ENCODE data around the gene NCOA3.
"Not testable (repeated sequence)": the region's sequence is repeated elsewhere in the genome, so short reads cannot be mapped to it uniquely, and the experiment has no call there.

The NCOA3 gene

DNA sequence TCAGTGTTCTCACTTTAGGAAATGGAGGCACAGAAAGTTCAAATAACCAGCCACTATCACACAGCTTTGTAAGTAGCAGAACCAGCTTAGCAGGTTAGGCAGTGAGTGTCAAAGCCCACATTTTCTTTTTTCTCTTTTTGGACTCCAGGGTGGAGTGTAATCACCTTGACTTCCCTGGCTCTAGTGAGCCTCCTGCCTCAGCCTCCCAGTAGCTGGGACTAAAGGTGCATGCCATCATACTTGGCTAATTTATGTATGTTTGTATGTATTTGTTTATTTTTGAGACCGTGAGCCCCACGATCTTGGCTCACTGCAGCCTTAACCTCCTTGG, 7.8 kb upstream of the NCOA3 start:
- no peak for DNase-seq (ENCODE audit: insufficient read length)
- TF ChIP-seq POLR2AphosphoS5 (IDR thresholded peaks at IDR 0.05; ENCODE audit: low read depth, low read length) = no peak
- no peak for TF ChIP-seq POLR2A (IDR thresholded peaks at IDR 0.05; ENCODE audit: low read depth, low read length)
- no peak for TF ChIP-seq TAF1 (IDR thresholded peaks at IDR 0.05; ENCODE audit: borderline replicate concordance, low read depth, low read length)

DNA sequence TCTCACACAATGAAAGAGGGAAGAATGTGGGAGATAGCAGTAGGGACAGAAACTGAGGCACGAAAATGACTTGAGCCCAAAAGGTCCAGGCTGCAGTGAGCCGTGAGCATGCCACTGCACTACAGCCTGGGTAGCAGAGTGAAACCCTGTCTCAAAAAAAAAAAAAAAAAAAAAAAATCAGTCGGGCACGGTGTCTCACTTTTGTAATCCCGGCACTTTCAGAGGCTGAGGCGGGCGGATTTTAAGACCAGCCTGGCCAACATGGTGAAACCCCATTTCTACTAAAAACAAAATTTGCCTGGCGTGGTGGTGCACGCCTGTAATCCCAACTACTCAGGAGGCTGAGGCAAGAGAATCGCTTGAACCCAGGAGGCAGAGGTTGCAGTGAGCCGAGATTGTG, 7.1 kb upstream of the NCOA3 start:
- not testable (repeated sequence) for FAIRE-seq; DNase-seq (ENCODE audit: insufficient read length)

More for the DNA sequence above, 7.8 kb upstream of the NCOA3 start:
- FAIRE-seq = no peak

DNA sequence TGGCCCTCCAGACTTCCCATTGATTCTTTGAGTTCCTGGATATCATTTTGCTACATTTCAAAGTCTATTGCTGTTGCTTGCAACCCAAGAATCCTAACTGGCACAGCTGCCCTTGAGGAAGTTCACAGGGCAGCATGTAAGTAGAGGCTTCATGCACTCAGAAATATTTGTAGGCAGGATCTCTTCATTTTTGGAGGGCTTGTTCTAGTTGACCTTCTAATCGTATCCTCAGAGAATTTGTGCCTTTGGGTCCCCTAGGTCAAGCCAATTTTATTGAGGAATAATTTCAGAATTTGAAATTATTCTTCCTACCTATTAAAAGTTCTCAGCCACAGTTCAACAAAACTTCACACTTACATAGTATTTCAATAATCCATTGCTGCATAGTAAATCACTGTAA, 5.6 kb upstream of the NCOA3 start:
- no peak for TF ChIP-seq POLR2A (IDR thresholded peaks at IDR 0.05; ENCODE audit: low read depth, low read length)
- no peak for TF ChIP-seq TAF1 (IDR thresholded peaks at IDR 0.05; ENCODE audit: borderline replicate concordance, low read depth, low read length)
- no peak for TF ChIP-seq POLR2AphosphoS5 (IDR thresholded peaks at IDR 0.05; ENCODE audit: low read depth, low read length)
- DNase-seq (ENCODE audit: insufficient read length) = no peak
- no peak for FAIRE-seq

DNA sequence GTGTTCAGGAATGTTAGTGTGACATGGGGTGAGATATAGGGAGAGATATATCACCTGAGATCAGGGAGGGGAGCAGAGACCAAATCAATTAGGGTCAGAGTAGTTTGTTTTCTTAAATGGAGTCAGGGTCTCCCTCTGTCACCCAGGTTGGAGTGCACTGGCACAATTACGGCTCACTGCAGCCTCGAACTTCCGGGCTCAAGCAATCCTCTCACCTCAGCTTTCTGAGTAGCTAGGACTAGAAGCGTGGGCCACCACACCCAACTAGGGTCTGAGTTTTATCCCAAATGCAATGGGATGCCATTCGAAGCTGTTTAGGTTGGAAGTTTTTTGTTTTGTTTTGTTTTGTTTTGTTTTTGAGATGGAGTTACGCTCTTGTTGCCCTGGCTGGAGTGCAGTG, 3.1 kb upstream of the NCOA3 start:
- FAIRE-seq = no peak
- TF ChIP-seq POLR2AphosphoS5 (IDR thresholded peaks at IDR 0.05; ENCODE audit: low read depth, low read length) (no peak), POLR2A (IDR thresholded peaks at IDR 0.05; ENCODE audit: low read depth, low read length) (no peak), TAF1 (IDR thresholded peaks at IDR 0.05; ENCODE audit: borderline replicate concordance, low read depth, low read length) (no peak)
- no peak for DNase-seq (ENCODE audit: insufficient read length)

DNA sequence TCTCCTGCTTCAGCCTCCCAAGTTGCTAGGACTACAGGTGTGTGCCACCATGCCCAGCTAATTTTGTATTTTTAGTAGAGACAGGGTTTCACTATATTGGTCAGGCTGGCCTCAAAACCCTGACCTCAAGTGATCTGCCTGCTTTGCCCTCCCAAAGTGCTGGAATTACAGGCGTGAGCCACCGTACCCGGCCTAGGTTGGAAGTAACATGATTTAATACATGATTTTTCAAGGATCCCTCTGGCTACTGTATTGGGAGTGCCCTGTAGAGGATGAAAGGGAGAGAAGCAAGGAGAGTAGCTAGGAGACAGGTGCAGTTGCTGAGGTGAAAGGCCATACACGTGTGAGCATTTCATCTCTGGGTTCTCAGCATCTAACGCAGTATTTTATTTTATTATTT, 2.6 kb upstream of the NCOA3 start:
- DNase-seq (ENCODE audit: insufficient read length) (no peak), FAIRE-seq (no peak)
- no peak for TF ChIP-seq POLR2A (IDR thresholded peaks at IDR 0.05; ENCODE audit: low read depth, low read length)
- no peak for TF ChIP-seq TAF1 (IDR thresholded peaks at IDR 0.05; ENCODE audit: borderline replicate concordance, low read depth, low read length)
- TF ChIP-seq POLR2AphosphoS5 (IDR thresholded peaks at IDR 0.05; ENCODE audit: low read depth, low read length) = no peak

DNA sequence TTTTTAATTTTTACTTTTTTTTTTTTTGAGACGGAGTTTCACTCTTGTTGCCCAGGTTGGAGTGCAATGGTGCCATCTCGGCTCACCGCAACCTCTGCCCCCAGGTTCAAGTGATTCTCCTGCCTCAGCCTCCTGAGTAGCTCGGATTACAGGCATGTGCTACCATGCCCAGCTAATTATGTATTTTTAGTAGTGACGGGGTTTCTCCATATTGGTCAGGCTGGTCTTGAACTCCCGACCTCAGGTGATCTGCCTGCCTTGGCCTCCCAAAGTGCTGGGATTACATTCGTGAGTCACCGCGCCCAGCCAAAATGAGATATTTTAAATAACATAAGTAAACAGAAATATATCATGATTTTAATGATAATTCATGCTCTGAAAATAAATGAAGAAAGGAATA, 1.6 kb upstream of the NCOA3 start:
- DNase-seq (ENCODE audit: insufficient read length) = not testable (repeated sequence)

DNA sequence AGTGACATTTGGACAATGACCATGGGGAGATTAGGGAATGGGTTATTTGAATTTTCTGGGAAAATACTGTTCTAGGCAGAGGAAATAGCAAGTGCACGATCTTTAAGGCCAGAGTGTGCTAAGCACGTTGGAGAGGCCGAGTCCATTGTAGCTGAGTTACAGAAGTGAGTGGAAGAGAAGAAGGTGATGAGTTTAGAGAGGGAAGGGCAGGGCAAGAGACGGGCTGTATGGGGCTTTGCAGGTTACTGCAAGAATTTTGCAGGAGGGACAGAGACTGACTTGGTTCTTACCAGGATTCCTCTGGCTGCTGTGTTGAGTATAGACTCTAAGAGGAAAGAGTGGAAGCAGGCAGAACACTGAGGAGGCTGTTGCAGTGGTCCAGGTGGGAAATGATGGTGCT, 1.1 kb upstream of the NCOA3 start:
- TF ChIP-seq POLR2A (IDR thresholded peaks at IDR 0.05; ENCODE audit: low read depth, low read length) (no peak), TAF1 (IDR thresholded peaks at IDR 0.05; ENCODE audit: borderline replicate concordance, low read depth, low read length) (no peak), POLR2AphosphoS5 (IDR thresholded peaks at IDR 0.05; ENCODE audit: low read depth, low read length) (no peak)
- no peak for FAIRE-seq

More for the DNA sequence above, 1.6 kb upstream of the NCOA3 start:
- FAIRE-seq = not testable (repeated sequence)

DNA sequence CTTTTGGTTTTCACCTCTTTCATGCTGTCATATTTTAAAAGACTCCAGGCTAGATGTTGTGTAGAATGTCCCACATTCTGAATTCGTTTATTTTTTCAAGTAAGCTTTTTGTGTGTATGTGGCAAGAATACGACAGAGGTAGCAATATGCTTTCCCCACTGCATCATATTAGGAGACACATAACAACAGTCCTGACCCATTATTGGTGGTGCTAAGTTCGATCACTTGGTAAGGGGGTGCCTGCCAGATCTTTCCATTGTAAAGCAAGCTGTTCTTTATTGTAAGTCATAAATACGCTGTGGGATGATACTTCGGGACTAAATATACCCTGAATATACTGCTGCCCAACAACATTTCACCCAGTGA, 588 bp upstream of the NCOA3 start:
- FAIRE-seq (no peak), DNase-seq (ENCODE audit: insufficient read length) (no peak)
- TF ChIP-seq POLR2A (IDR thresholded peaks at IDR 0.05; ENCODE audit: low read depth, low read length) = no peak
- TF ChIP-seq POLR2AphosphoS5 (IDR thresholded peaks at IDR 0.05; ENCODE audit: low read depth, low read length) = no peak
- no peak for TF ChIP-seq TAF1 (IDR thresholded peaks at IDR 0.05; ENCODE audit: borderline replicate concordance, low read depth, low read length)

More for the DNA sequence above, 1.1 kb upstream of the NCOA3 start:
- DNase-seq (ENCODE audit: insufficient read length) = no peak

DNA sequence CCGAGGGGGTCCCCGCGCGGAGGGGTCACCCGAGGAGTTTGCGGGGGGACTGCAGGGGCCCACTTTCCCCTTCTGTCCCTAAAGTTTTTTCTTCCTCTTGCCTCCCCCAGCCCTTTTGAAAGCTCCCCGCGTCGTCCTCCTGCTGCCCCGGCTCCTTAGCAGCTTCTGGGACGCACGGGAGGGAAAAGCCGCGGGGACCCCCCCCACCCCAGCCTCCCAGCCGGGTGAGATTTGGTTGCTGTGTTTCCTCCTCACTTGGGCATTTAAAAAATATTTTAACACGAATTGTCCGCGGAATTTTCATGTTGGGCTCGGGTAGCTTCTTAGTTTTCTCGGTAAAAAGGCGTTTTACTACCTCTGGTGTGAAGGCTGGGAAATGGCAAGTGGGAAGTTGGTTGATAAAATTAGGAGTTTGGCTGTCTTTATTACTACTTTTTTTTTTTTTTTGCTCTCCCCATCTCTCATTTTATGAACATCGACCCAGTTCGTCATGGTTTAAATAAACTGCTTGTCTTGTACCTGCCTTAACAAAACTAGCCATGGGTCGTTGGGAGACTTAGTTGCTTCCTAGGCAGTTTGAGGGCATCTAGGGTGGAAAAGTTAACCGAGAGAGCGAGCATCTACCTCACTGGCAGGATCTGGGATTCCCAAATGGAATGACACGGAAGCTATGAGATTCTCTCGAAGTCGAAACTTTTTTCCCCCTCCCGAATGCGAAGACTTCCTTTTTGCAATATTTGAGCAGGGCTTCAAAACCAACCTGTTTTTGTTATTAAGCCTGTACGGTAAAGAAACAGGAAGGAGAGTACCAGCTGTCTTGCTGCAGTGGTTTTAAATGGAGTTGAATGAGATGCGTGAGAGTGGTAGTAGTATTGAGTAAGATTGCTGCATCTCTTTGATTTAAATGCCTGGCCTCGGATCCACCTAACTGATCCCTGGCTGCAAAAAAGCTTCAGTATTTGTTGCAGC, 868 bp downstream of the NCOA3 start:
- no peak for DNase-seq (ENCODE audit: insufficient read length)
- FAIRE-seq = peak; percentile 27
- TF ChIP-seq TAF1 (IDR thresholded peaks at IDR 0.05; ENCODE audit: borderline replicate concordance, low read depth, low read length) = no peak
- no peak for TF ChIP-seq POLR2A (IDR thresholded peaks at IDR 0.05; ENCODE audit: low read depth, low read length)
- TF ChIP-seq POLR2AphosphoS5 (IDR thresholded peaks at IDR 0.05; ENCODE audit: low read depth, low read length) = no peak

DNA sequence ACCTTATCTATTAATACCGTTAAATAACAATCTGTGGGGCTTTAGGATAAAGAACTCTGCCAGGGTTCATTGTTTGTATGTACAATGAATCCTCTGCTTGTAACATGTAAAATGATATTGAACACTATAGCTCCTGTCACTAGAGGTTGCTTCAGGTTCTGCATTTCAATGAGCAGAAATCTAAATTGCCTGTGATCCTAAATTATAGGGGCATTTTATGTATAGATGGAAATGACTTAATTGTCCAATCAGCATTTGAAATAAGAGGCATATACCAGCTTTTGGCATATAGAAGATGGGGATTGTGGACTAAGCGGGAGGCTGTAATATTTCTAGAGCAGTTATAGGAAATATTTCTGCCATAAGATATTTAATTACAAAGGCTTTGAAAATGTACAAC, 2.0 kb downstream of the NCOA3 start:
- DNase-seq (ENCODE audit: insufficient read length) = no peak
- no peak for TF ChIP-seq POLR2A (IDR thresholded peaks at IDR 0.05; ENCODE audit: low read depth, low read length)
- no peak for TF ChIP-seq TAF1 (IDR thresholded peaks at IDR 0.05; ENCODE audit: borderline replicate concordance, low read depth, low read length)
- TF ChIP-seq POLR2AphosphoS5 (IDR thresholded peaks at IDR 0.05; ENCODE audit: low read depth, low read length) = no peak

DNA sequence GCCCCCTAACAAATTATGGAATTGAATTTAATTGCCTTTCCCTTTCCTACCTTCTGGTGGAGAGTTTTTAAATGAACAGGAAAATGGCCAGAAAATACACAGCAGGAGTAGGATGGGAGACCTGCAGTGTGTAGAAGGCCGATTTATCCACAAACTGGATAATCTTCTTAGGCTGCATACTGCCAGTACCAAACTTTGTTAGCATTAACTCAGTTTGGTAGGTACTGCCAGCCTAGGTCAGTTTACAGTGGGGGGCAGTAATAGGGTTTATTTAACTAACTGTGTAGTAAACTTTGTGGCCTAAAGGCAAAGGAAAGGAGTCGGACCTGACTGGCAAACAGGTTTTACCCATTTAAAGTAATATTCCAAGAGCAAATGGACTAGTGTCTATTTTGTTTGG, 4.6 kb downstream of the NCOA3 start:
- no peak for DNase-seq (ENCODE audit: insufficient read length)
- FAIRE-seq = no peak
- TF ChIP-seq TAF1 (IDR thresholded peaks at IDR 0.05; ENCODE audit: borderline replicate concordance, low read depth, low read length) (no peak), POLR2A (IDR thresholded peaks at IDR 0.05; ENCODE audit: low read depth, low read length) (no peak), POLR2AphosphoS5 (IDR thresholded peaks at IDR 0.05; ENCODE audit: low read depth, low read length) (no peak)

More for the DNA sequence above, 2.0 kb downstream of the NCOA3 start:
- FAIRE-seq = no peak

DNA sequence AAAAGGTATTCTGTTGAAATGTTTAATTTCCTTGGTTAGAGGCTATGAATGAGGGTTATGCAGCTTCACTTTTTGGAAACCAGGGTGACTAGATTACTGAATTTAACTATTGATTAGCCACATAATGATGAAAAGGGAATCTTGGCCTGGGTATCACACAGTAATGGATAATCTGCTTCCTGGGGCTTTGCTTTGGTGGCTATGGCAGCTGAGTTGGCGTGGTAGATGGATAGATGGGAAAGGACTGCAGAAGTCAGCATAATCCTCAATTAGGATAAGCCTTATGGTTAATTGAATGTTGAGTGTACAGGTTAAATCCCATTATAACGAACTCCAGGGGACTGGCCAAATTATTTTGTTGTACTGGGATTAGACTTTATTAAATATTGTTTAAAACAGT, 5.2 kb downstream of the NCOA3 start:
- FAIRE-seq (no peak), DNase-seq (ENCODE audit: insufficient read length) (no peak)
- TF ChIP-seq POLR2AphosphoS5 (IDR thresholded peaks at IDR 0.05; ENCODE audit: low read depth, low read length) (no peak), TAF1 (IDR thresholded peaks at IDR 0.05; ENCODE audit: borderline replicate concordance, low read depth, low read length) (no peak)

DNA sequence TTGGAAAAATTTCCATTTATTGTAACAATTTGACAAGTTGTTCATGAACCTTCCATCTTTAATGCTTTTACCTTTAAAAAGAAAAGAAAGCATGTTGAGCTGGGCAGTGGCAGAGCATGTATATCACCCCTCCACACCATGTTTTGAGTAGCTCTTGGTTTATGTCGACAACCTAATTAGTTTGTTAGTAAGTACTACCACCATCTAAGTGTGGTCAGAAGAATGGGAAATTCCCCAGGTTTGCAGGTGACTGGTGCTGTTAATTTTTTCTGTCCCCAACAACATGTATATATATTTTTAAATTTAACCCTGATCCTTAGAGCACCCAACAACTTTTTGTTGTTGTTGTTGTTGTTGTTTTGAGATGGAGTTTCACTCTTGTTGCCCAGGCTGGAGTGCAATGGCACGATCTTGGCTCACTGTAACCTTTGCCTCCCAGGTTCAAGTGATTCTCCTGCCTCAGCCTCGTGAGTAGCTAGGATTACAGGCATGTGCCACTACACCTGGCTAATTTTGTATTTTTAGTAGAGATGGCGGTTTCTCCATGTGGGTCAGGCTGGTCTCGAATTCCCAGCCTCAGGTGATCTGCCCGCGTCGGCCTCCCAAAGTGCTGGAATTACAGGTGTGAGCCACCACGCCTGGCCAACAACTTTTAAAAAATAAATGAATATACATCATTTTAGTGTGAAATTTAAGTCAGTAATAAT, 5.7 kb downstream of the NCOA3 start:
- DNase-seq (ENCODE audit: insufficient read length) = not testable (repeated sequence)

More for the DNA sequence above, 5.7 kb downstream of the NCOA3 start:
- not testable (repeated sequence) for FAIRE-seq
